Inferior parietal cortex (tissue), 1 donor: ENCODE measurements around the gene SLC43A3.
A peak's percentile ranks its signal among the peaks of the same experiment; 100 is the strongest.
"Not testable (repeated sequence)": the region's sequence is repeated elsewhere in the genome, so short reads cannot be mapped to it uniquely, and the experiment has no call there.

Experiments
- DNase-seq: peaks from one replicate; pipeline ENCODE4 v3.0.0-alpha.2; 2016; ENCODE audit errors: extremely low spot score

The SLC43A3 gene

GRCh38 chr11:57459164-57460021 is 32.5 kb upstream of the SLC43A3 start:
- DNase-seq, result no peak

GRCh38 chr11:57458410-57459163 is 31.7 kb upstream of the SLC43A3 start:
- DNase-seq, result no peak

- no peak for DNase-seq
These were observed 31.1 kb upstream of the SLC43A3 start for GRCh38 chr11:57458060-57458409.

GRCh38 chr11:57457643-57458023 is 30.7 kb upstream of the SLC43A3 start:
- DNase-seq, result no peak

GRCh38 chr11:57456960-57457642 is 30.2 kb upstream of the SLC43A3 start:
- peak; percentile 89 for DNase-seq

- DNase-seq, result no peak
These were observed 26.7 kb upstream of the SLC43A3 start for GRCh38 chr11:57453543-57454177.

GRCh38 chr11:57446055-57446454 is 19.1 kb upstream of the SLC43A3 start:
- no peak for DNase-seq

- DNase-seq, result not testable (repeated sequence)
These were observed 18.1 kb upstream of the SLC43A3 start for GRCh38 chr11:57445122-57445394.

GRCh38 chr11:57444362-57445121 is 17.6 kb upstream of the SLC43A3 start:
- DNase-seq, result no peak

GRCh38 chr11:57440744-57441414 is 14.0 kb upstream of the SLC43A3 start:
- DNase-seq, result no peak

GRCh38 chr11:57439786-57440185 is 12.9 kb upstream of the SLC43A3 start:
- no peak for DNase-seq

GRCh38 chr11:57438345-57439285 is 11.7 kb upstream of the SLC43A3 start:
- DNase-seq, result no peak

- DNase-seq, result no peak
These were observed 9.1 kb upstream of the SLC43A3 start for GRCh38 chr11:57436031-57436430.

GRCh38 chr11:57434640-57435546 is 8.0 kb upstream of the SLC43A3 start:
- DNase-seq, result no peak

- peak; percentile 30 for DNase-seq
These were observed 5.8 kb upstream of the SLC43A3 start for GRCh38 chr11:57432714-57433163.

GRCh38 chr11:57432149-57432561 is 5.2 kb upstream of the SLC43A3 start:
- no peak for DNase-seq

GRCh38 chr11:57430952-57431351 is 4.0 kb upstream of the SLC43A3 start:
- DNase-seq, result no peak

GRCh38 chr11:57429946-57430345 is 3.0 kb upstream of the SLC43A3 start:
- DNase-seq, result no peak

GRCh38 chr11:57428643-57429042 is 1.7 kb upstream of the SLC43A3 start:
- no peak for DNase-seq
